Liver (tissue), 9 donors: ENCODE data around the gene CD82. TPM values are rescaled to one million over a fixed set of nuclear protein-coding genes. Genes with fewer than 3 reads are reported as not detected.
A peak's percentile ranks its signal among the peaks of the same experiment; 100 is the strongest.

ENCODE experiments used
- DNase-seq: peaks from one replicate; pipeline ENCODE4 v3.0.0-alpha.2; 2017; ENCODE audit warnings: low spot score
- H3K27ac ChIP-seq, 2 donors: one replicate each; pipeline ENCODE4 v1.7.0; 2013; ENCODE audit warnings: inconsistent platforms in 2 of 2, low read length in 2 of 2, control low read depth in 1 of 2, low read depth in 1 of 2, mild to moderate bottlenecking in 1 of 2
- H3K27me3 ChIP-seq, 4 donors: one replicate each; pipeline versions ENCODE4 v1.6.1 to v1.7.0; 2013; ENCODE audit warnings: low read length in 3 of 4, inconsistent platforms in 1 of 4, mild to moderate bottlenecking in 1 of 4, moderate library complexity in 1 of 4; ENCODE audit not compliant: control insufficient read depth in 4 of 4, insufficient read depth in 4 of 4
- H3K36me3 ChIP-seq, 4 donors: one replicate each; pipeline versions ENCODE4 v1.6.1 to v1.7.0; 2013; ENCODE audit warnings: low read length in 3 of 4, mild to moderate bottlenecking in 3 of 4, low read depth in 1 of 4, moderate library complexity in 1 of 4; ENCODE audit not compliant: control insufficient read depth in 4 of 4, insufficient read depth in 3 of 4
- H3K4me1 ChIP-seq, 4 donors: one replicate each; pipeline versions ENCODE4 v1.6.1 to v1.7.0; 2013; ENCODE audit warnings: low read length in 3 of 4, mild to moderate bottlenecking in 3 of 4, moderate library complexity in 1 of 4; ENCODE audit not compliant: control insufficient read depth in 4 of 4, insufficient read depth in 4 of 4
- H3K4me3 ChIP-seq, 3 donors: one replicate each; pipeline versions ENCODE4 v1.6.1 to v1.7.0; 2013; ENCODE audit warnings: low read length in 3 of 3, control low read depth in 1 of 3, low read depth in 1 of 3, mild to moderate bottlenecking in 1 of 3
- H3K9ac ChIP-seq, 2 donors: one replicate each; pipeline ENCODE4 v1.7.0; 2013; ENCODE audit warnings: low read length in 2 of 2, mild to moderate bottlenecking in 2 of 2, moderate library complexity in 2 of 2, control low read depth in 1 of 2, low read depth in 1 of 2
- H3K9me3 ChIP-seq, 4 donors: one replicate each; pipeline versions ENCODE4 v1.6.1 to v1.7.0; 2013; ENCODE audit warnings: low read length in 3 of 4; ENCODE audit not compliant: control insufficient read depth in 4 of 4
- CTCF ChIP-seq: fragments of 150-350 bp; IDR thresholded peaks from 2 replicates; pipeline ENCODE4 v1.5.1; 2017; ENCODE audit warnings: improper control_type of control experiment, low read depth, low read length; ENCODE audit not compliant: missing input control
- FOXA1 ChIP-seq: IDR thresholded peaks from 2 replicates; pipeline ENCODE4 v1.6.1; 2016; ENCODE audit warnings: antibody characterized with exemption
- FOXA2 ChIP-seq: IDR thresholded peaks from 2 replicates; pipeline ENCODE4 v1.6.1; 2016; ENCODE audit warnings: antibody characterized with exemption
- GABPA ChIP-seq, 2 donors: IDR thresholded peaks in 1 of 2; conservative IDR thresholded peaks in 1 of 2; 2 replicates each; pipeline ENCODE4 v1.6.1; 2016; ENCODE audit warnings: antibody characterized with exemption in 2 of 2, mild to moderate bottlenecking in 1 of 2, moderate library complexity in 1 of 2
- HNF4A ChIP-seq, 2 donors: conservative IDR thresholded peaks; 2 replicates each; pipeline ENCODE4 v1.6.1; 2016; ENCODE audit warnings: antibody characterized with exemption in 2 of 2, mild to moderate bottlenecking in 2 of 2
- MAX ChIP-seq: IDR thresholded peaks from 2 replicates; pipeline ENCODE4 v1.6.1; 2016; ENCODE audit warnings: antibody characterized with exemption
- NR2F2 ChIP-seq: IDR thresholded peaks from 2 replicates; pipeline ENCODE4 v1.6.1; 2016; ENCODE audit warnings: antibody characterized with exemption
- RAD21 ChIP-seq, 2 donors: IDR thresholded peaks; 2 replicates each; pipeline ENCODE4 v1.6.1; 2016; ENCODE audit warnings: antibody characterized with exemption in 2 of 2, mild to moderate bottlenecking in 2 of 2
- RXRA ChIP-seq, 2 donors: IDR thresholded peaks; 2 replicates each; pipeline ENCODE4 v1.6.1; 2017 to 2018; ENCODE audit warnings: antibody characterized with exemption in 2 of 2, mild to moderate bottlenecking in 1 of 2
- SP1 ChIP-seq: IDR thresholded peaks from 2 replicates; pipeline ENCODE4 v1.6.1; 2018; ENCODE audit warnings: antibody characterized with exemption, mild to moderate bottlenecking
- YY1 ChIP-seq: IDR thresholded peaks from 2 replicates; pipeline ENCODE4 v1.6.1; 2016; ENCODE audit warnings: antibody characterized with exemption, mild to moderate bottlenecking
- ZBTB33 ChIP-seq: IDR thresholded peaks from 2 replicates; pipeline ENCODE4 v1.6.1; 2016; ENCODE audit warnings: antibody characterized with exemption
- WGBS: extraction: QIAGEN DNeasy Blood & Tissue Kit; methylation state at CpG from one replicate; pipeline ENCODE4 v1.1.7; 2013; 5-methylcytosine and 5-hydroxymethylcytosine counted together
- polyA plus RNA-seq, 2 donors: library from polyadenylated mRNA; stranded (reverse) in 1 of 2; unstranded in 1 of 2; fragments of 200-250 nt in 1 of 2; fragments of >200 nt in 1 of 2; fragmentation: Nextera tagmentation in 1 of 2; extraction: Ambion mirVana in 1 of 2; gene quantifications; one replicate each; pipeline versions ENCODE4 v1.2.1 to v1.2.3, GENCODE V29; 2013 to 2015
- total RNA-seq, 2 donors: library from RNA; depleted of rRNA; stranded (reverse); fragments of >200 nt; gene quantifications; one replicate each; pipeline ENCODE4 v1.2.3, GENCODE V29; 2014
- TF ChIP-seq, protein P1 (sequence below): IDR thresholded peaks from 2 replicates; pipeline ENCODE4 v1.6.1; 2016; ENCODE audit warnings: antibody characterized with exemption
- TF ChIP-seq, protein P2 (sequence below): IDR thresholded peaks from 2 replicates; pipeline ENCODE4 v1.6.1; 2016; ENCODE audit warnings: antibody characterized with exemption, mild to moderate bottlenecking
- donor health status: healthy.
- donor health status: healthy.
- donor health status: healthy.
- donor health status: healthy.
- donor health status: healthy.

The CD82 gene
- total and polyA plus RNA-seq, 4 donors: 27.4 to 82.6 (median 47.8) TPM

DNA sequence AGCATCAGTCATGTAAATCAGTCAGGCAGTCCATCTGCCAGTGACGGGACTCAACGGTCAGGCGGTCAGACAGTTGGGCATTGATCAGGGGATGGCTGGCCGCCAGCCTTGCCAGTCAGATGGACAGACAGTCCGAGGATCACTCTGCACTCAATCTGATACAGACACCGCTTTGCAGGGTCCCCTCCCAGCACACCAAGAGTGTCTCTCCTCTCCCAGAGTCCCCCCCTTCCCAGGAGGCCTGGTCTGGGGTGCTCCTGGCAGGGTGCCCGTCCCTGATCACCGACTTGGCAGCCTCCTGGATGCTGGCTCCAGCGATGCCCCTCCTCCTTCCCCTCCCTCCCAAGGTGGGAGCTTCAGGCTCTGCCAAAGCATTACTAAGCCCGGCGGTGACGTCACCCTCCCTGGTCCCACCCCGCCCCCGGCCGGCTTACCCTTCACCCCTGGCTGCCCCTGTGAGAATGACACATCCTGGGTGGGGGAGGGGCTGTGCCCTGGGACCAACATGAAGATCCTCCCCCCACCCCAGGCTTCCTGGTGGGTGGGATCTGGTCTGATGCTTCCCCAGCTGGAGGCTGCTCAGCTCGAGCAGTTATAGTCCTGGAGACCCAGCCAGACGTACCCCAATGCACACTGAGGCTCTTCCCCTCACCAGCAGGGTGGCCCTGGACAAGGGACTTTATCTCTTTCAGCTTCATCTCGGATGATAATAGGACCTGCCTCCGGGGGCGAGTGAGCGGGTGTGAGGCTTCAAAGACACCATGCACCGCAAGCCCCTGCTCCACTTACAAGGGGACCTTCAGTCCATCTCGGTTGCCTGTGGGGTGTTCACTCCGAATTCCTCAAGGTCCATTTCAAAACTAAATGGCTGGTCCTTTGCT, 69.2 kb downstream of the CD82 start:
- peak; percentile 36 for DNase-seq
- WGBS: 24% methylated on average over 24 of the region's 24 CpGs

GRCh38 chr11:44637487-44637886, 72.0 kb downstream of the CD82 start:
- 44% methylated on average over 2 of the region's 2 CpGs for WGBS
- no peak for DNase-seq
- Histone ChIP-seq H3K27me3 (no peaks in the 10 kb centered on the region), H3K9me3 (no peaks in the 10 kb centered on the region), H3K4me3 (no peak overlapping the region), H3K27ac (no peak overlapping the region), H3K9ac (no peak overlapping the region), H3K4me1 (peaks cover 0 to 7% (median 2%) of the 10 kb centered on the region in 4 donors), H3K36me3 (no peaks in the 10 kb centered on the region)
- no peak for TF ChIP-seq FOXA1

More for the DNA sequence above, 69.2 kb downstream of the CD82 start:
- TF ChIP-seq HNF4A (conservative IDR thresholded peaks at IDR 0.05): peak in 1 of 2 donors; percentile 21
- TF ChIP-seq CTCF: no peak
- Histone ChIP-seq H3K4me3 (no peak overlapping the region), H3K9ac (no peak overlapping the region), H3K9me3 (no peaks in the 10 kb centered on the region), H3K36me3 (no peaks in the 10 kb centered on the region), H3K27me3 (no peaks in the 10 kb centered on the region), H3K27ac (no peak overlapping the region), H3K4me1 (peaks cover 0 to 7% (median 2%) of the 10 kb centered on the region in 4 donors)

DNA sequence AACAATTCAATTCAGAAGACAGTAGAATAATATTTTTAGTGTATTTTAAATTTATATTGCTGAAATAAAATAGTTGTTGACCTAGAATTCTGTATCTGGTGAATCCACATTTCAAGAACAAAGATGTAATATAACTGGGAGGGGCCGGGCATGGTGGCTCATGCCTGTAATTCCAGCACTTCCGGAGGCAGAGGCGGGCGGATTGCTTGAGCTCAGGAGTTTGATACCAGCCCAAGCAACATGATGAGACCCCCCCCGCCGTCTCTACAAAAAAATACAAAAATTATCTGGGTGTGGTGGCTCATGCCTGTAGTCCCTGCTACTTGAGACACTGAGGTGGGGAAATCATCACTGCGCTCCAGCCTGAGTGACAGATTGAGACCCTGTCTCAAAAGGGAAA, 72.6 kb downstream of the CD82 start:
- DNase-seq: no peak
- 68% methylated on average over 7 of the region's 7 CpGs for WGBS
- H3K27me3 ChIP-seq: no peaks in the 10 kb centered on the region

More for the DNA sequence above, 72.6 kb downstream of the CD82 start:
- H3K4me1 ChIP-seq: peaks cover 0 to 7% (median 2%) of the 10 kb centered on the region in 4 donors
- no peak overlapping the region for H3K9ac ChIP-seq
- TF ChIP-seq HNF4A (conservative IDR thresholded peaks at IDR 0.05): no peak
- no peak for TF ChIP-seq CTCF
- no peak for TF ChIP-seq RXRA (IDR thresholded peaks at IDR 0.05)
- TF ChIP-seq GABPA (IDR thresholded peaks at IDR 0.05 in 1 of 2, conservative IDR thresholded peaks at IDR 0.05 in 1 of 2): no peak
- TF ChIP-seq MAX: no peak
- TF ChIP-seq RAD21 (IDR thresholded peaks at IDR 0.05): no peak
- no peak for TF ChIP-seq SP1
- no peak for TF ChIP-seq NR2F2
- TF ChIP-seq, protein P1, sequence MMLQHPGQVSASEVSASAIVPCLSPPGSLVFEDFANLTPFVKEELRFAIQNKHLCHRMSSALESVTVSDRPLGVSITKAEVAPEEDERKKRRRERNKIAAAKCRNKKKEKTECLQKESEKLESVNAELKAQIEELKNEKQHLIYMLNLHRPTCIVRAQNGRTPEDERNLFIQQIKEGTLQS: no peak
- no peak for TF ChIP-seq FOXA2
- TF ChIP-seq YY1: no peak
- TF ChIP-seq, protein P2, sequence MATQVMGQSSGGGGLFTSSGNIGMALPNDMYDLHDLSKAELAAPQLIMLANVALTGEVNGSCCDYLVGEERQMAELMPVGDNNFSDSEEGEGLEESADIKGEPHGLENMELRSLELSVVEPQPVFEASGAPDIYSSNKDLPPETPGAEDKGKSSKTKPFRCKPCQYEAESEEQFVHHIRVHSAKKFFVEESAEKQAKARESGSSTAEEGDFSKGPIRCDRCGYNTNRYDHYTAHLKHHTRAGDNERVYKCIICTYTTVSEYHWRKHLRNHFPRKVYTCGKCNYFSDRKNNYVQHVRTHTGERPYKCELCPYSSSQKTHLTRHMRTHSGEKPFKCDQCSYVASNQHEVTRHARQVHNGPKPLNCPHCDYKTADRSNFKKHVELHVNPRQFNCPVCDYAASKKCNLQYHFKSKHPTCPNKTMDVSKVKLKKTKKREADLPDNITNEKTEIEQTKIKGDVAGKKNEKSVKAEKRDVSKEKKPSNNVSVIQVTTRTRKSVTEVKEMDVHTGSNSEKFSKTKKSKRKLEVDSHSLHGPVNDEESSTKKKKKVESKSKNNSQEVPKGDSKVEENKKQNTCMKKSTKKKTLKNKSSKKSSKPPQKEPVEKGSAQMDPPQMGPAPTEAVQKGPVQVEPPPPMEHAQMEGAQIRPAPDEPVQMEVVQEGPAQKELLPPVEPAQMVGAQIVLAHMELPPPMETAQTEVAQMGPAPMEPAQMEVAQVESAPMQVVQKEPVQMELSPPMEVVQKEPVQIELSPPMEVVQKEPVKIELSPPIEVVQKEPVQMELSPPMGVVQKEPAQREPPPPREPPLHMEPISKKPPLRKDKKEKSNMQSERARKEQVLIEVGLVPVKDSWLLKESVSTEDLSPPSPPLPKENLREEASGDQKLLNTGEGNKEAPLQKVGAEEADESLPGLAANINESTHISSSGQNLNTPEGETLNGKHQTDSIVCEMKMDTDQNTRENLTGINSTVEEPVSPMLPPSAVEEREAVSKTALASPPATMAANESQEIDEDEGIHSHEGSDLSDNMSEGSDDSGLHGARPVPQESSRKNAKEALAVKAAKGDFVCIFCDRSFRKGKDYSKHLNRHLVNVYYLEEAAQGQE: no peak
- no peak for TF ChIP-seq ZBTB33
- no peak overlapping the region for H3K27ac ChIP-seq
- H3K9me3 ChIP-seq: peaks cover 0 to 2% (median 0%) of the 10 kb centered on the region in 4 donors
- no peak overlapping the region for H3K4me3 ChIP-seq
- H3K36me3 ChIP-seq: no peaks in the 10 kb centered on the region
